Esophagus squamous epithelium (tissue), 5 donors: ENCODE results near the gene FCHSD2. TPM values are rescaled to one million over a fixed set of nuclear protein-coding genes. Genes with fewer than 3 reads are reported as not detected.

ENCODE experiments used
- DNase-seq: peaks from one replicate; lab custom pipeline; 2025; lab: John Stamatoyannopoulos, UW
- H3K27ac ChIP-seq, 4 donors: fragments of 200-600 bp; sonication (generic); one replicate each; pipeline ENCODE4 v1.5.1; 2016 to 2019; ENCODE audit warnings: mild to moderate bottlenecking in 1 of 4
- H3K27me3 ChIP-seq, 4 donors: fragments of 200-600 bp; sonication (generic); 1 replicate in 3 of 4; 2 replicates in 1 of 4; pipeline versions ENCODE4 v1.5.1 to v1.6.0; 2017 to 2021; ENCODE audit warnings: antibody characterized with exemption in 1 of 4
- H3K36me3 ChIP-seq, 3 donors: fragments of 200-600 bp; sonication (generic); one replicate each; pipeline ENCODE4 v1.5.1; 2016 to 2019
- H3K4me1 ChIP-seq, 3 donors: fragments of 200-600 bp; sonication (generic); one replicate each; pipeline ENCODE4 v1.5.1; 2017 to 2019
- H3K4me3 ChIP-seq, 4 donors: fragments of 200-600 bp; sonication (generic); 1 replicate in 3 of 4; 2 replicates in 1 of 4; pipeline ENCODE4 v1.5.1; 2016 to 2019; ENCODE audit warnings: mild to moderate bottlenecking in 2 of 4, moderate library complexity in 1 of 4
- H3K9me3 ChIP-seq, 3 donors: fragments of 200-600 bp; sonication (generic); one replicate each; pipeline ENCODE4 v1.5.1; 2016 to 2019
- POLR2A ChIP-seq, 4 donors: fragments of 450-650 bp; IDR thresholded peaks; one replicate each; pipeline ENCODE4 v1.6.1; 2017; ENCODE audit warnings: antibody characterized with exemption in 4 of 4, mild to moderate bottlenecking in 4 of 4, moderate library complexity in 3 of 4
- WGBS, 2 donors: methylation state at CpG; one replicate each; pipeline ENCODE4 v1.1.5; 2018; 5-methylcytosine and 5-hydroxymethylcytosine counted together
- intact Hi-C: fragments of 100-400 bp; cut with DNase I; formaldehyde crosslinking; loops from one replicate; pipeline ENCODE4 v1.15.0; 2022
- total RNA-seq, 4 donors: library from RNA; depleted of rRNA; stranded (reverse); fragments of >200 nt; gene quantifications; one replicate each; pipeline ENCODE4 v1.1.0, GENCODE V29; 2016
- TF ChIP-seq, protein P1 (sequence below), 6 experiments: fragments of 450-650 bp in 4 of 6; fragments of 200-600 bp in 2 of 6; sonication (generic) in 2 of 6; IDR thresholded peaks; one replicate each; pipeline ENCODE4 v1.5.1; 2016 to 2019; ENCODE audit warnings: antibody characterized with exemption in 6 of 6, mild to moderate bottlenecking in 4 of 6, moderate library complexity in 4 of 6
- donor health status: DM: yes; HTN: yes; CAD: no.

The FCHSD2 gene
- total RNA-seq, 4 donors from 2014 or later, result 4.1 to 12.8 (median 6.8) TPM

GRCh38 chr11:72951888-72952287 lies 190.2 kb downstream of the FCHSD2 start:
- no peak overlapping the region for H3K27ac ChIP-seq
- H3K4me1 ChIP-seq, result no peaks in the 10 kb centered on the region
- no peaks in the 10 kb centered on the region for H3K27me3 ChIP-seq
- TF ChIP-seq, protein P1, sequence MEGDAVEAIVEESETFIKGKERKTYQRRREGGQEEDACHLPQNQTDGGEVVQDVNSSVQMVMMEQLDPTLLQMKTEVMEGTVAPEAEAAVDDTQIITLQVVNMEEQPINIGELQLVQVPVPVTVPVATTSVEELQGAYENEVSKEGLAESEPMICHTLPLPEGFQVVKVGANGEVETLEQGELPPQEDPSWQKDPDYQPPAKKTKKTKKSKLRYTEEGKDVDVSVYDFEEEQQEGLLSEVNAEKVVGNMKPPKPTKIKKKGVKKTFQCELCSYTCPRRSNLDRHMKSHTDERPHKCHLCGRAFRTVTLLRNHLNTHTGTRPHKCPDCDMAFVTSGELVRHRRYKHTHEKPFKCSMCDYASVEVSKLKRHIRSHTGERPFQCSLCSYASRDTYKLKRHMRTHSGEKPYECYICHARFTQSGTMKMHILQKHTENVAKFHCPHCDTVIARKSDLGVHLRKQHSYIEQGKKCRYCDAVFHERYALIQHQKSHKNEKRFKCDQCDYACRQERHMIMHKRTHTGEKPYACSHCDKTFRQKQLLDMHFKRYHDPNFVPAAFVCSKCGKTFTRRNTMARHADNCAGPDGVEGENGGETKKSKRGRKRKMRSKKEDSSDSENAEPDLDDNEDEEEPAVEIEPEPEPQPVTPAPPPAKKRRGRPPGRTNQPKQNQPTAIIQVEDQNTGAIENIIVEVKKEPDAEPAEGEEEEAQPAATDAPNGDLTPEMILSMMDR (IDR thresholded peaks at IDR 0.05), result no peak
- TF ChIP-seq POLR2A (IDR thresholded peaks at IDR 0.05), result no peak
- H3K36me3 ChIP-seq, result no peaks in the 10 kb centered on the region
- intact Hi-C loops, result no loop called here
- no peak for DNase-seq
- H3K4me3 ChIP-seq, result no peak overlapping the region
- no peaks in the 10 kb centered on the region for H3K9me3 ChIP-seq

DNA sequence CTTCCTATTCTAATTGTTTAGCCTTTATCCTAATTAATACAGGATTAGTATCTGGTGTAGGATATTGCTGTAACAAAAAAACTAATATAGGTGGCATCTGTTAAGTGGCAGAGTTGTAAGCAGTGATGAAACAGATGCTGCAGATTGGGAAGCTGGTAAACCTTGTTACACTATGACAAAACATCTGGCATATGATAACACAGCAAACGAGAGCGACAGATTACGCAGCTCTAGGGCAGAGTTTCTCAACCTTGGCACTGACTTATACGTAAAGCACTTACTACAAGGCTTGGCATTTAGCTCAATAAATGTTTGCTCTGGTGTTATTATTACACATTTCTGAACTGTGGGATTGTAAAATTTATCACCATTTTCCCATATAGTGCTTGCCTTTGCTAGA lies 190.9 kb downstream of the FCHSD2 start:
- H3K36me3 ChIP-seq, result no peaks in the 10 kb centered on the region
- no peak overlapping the region for H3K27ac ChIP-seq
- no peak overlapping the region for H3K4me3 ChIP-seq
- no peak for DNase-seq
- TF ChIP-seq, protein P1 (IDR thresholded peaks at IDR 0.05), result no peak
- no peak for TF ChIP-seq POLR2A (IDR thresholded peaks at IDR 0.05)
- no peaks in the 10 kb centered on the region for H3K4me1 ChIP-seq
- intact Hi-C loops, result no loop called here
- H3K9me3 ChIP-seq, result no peaks in the 10 kb centered on the region
- no peaks in the 10 kb centered on the region for H3K27me3 ChIP-seq
- WGBS, 2 donors, result 38 to 45% methylated on average over 4 of the region's 4 CpGs

DNA sequence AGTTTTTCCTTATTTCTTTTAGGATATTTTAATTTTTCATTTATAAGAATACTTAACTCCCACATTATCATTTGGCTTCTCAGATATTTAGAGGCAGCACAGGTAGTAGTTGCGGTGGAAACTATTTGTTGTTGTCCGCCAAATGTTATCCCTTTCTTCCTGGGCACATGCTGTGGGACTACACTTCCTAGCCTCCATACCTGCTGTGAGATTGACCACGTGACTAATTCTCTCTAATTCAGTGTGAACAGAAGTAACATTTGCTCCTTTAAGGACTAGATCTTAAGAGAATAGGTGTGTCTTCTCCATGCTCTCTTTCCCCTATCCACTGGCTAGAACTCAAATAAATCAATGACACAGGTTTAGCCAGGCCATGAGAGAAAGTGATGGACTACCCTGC lies 191.4 kb downstream of the FCHSD2 start:
- no peak for TF ChIP-seq POLR2A (IDR thresholded peaks at IDR 0.05)
- TF ChIP-seq, protein P1 (IDR thresholded peaks at IDR 0.05), result no peak
- H3K36me3 ChIP-seq, result no peaks in the 10 kb centered on the region
- H3K9me3 ChIP-seq, result no peaks in the 10 kb centered on the region
- H3K4me3 ChIP-seq, result no peak overlapping the region
- intact Hi-C loops, result no loop called here
- WGBS, 2 donors, result 92 to 99% methylated on average over 3 of the region's 3 CpGs
- H3K4me1 ChIP-seq, result no peaks in the 10 kb centered on the region
- no peak for DNase-seq
- no peaks in the 10 kb centered on the region for H3K27me3 ChIP-seq
- H3K27ac ChIP-seq, result no peak overlapping the region

GRCh38 chr11:72947229-72947628 lies 194.9 kb downstream of the FCHSD2 start:
- H3K4me1 ChIP-seq, result no peaks in the 10 kb centered on the region
- no peaks in the 10 kb centered on the region for H3K27me3 ChIP-seq
- no peaks in the 10 kb centered on the region for H3K36me3 ChIP-seq
- no peaks in the 10 kb centered on the region for H3K9me3 ChIP-seq
- no peak overlapping the region for H3K27ac ChIP-seq
- H3K4me3 ChIP-seq, result no peak overlapping the region
- no peak for TF ChIP-seq POLR2A (IDR thresholded peaks at IDR 0.05)
- TF ChIP-seq, protein P1 (IDR thresholded peaks at IDR 0.05), result no peak
- intact Hi-C loops, result no loop called here
- WGBS, 2 donors, result 81 to 90% methylated on average over 1 of the region's 1 CpG
- no peak for DNase-seq

DNA sequence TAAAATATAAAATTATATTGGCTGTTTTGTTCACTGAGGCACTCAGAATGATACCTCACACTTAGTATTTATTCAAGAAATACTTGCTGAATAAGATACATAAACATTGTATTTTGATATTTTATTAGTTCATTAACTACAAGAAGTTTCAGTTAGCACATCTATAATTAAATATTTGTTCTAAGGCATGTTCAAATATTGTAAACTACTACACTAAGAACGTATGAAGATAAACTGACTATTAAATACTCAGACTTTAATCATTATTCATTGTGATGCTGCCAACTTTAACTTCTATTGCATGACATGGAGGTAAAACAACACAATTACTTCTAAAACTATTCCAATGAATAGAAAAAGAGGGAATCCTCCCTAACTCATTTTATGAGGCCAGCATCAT lies 198.5 kb downstream of the FCHSD2 start:
- 44 to 47% methylated on average over 1 of the region's 1 CpG for WGBS, 2 donors
- H3K4me1 ChIP-seq, result no peaks in the 10 kb centered on the region

More for the DNA sequence above, 198.5 kb downstream of the FCHSD2 start:
- Histone ChIP-seq H3K36me3 (no peaks in the 10 kb centered on the region), H3K27ac (no peak overlapping the region), H3K4me3 (no peak overlapping the region), H3K9me3 (no peaks in the 10 kb centered on the region), H3K27me3 (no peaks in the 10 kb centered on the region)
- no peak for DNase-seq
- TF ChIP-seq POLR2A (IDR thresholded peaks at IDR 0.05), result no peak
- TF ChIP-seq, protein P1 (IDR thresholded peaks at IDR 0.05), result no peak
- intact Hi-C loops, result no loop called here
